SU-DHL-6 (cell line): ENCODE data around the gene C1orf50.
"Not testable (repeated sequence)": the region's sequence is repeated elsewhere in the genome, so short reads cannot be mapped to it uniquely, and the experiment has no call there.

Experiments
- H2AFZ ChIP-seq: fragments of 200-600 bp; sonication (generic); 2 replicates; pipeline ENCODE4 v1.6.1; 2014; ENCODE audit warnings: low read depth, mild to moderate bottlenecking, moderate library complexity, mixed read lengths, antibody characterized with exemption, low read length; ENCODE audit not compliant: severe bottlenecking
- H3F3A ChIP-seq: fragments of 200-600 bp; shearing (Covaris generic); 2 replicates; pipeline ENCODE4 v1.6.0; 2016; ENCODE audit warnings: antibody characterized with exemption, mild to moderate bottlenecking; ENCODE audit not compliant: insufficient read depth
- H3K27ac ChIP-seq: fragments of 200-600 bp; sonication (generic); 2 replicates; pipeline ENCODE4 v1.5.1; 2016; ENCODE audit warnings: low read depth, mild to moderate bottlenecking, low read length, moderate library complexity, mixed read lengths
- H3K27me3 ChIP-seq: fragments of 200-600 bp; sonication (generic), shearing (Covaris generic); 2 replicates; pipeline ENCODE4 v1.6.0; 2014; ENCODE audit warnings: mild to moderate bottlenecking, low read length
- H3K36me3 ChIP-seq: fragments of 200-600 bp; sonication (generic); 2 replicates; pipeline ENCODE4 v1.6.1; 2014; ENCODE audit warnings: mild to moderate bottlenecking, low read length, mixed read lengths
- H3K4me2 ChIP-seq: fragments of 300-600, 200-600 bp; shearing (Covaris generic), sonication (generic); 2 replicates; pipeline ENCODE4 v1.6.0; 2014; ENCODE audit warnings: low read length, low read depth, mild to moderate bottlenecking; ENCODE audit not compliant: poor library complexity, severe bottlenecking
- H3K4me3 ChIP-seq: fragments of 200-600 bp; sonication (generic); 2 replicates; pipeline ENCODE4 v1.5.1; 2014; ENCODE audit warnings: antibody characterized with exemption, low read length, mild to moderate bottlenecking, mixed read lengths; ENCODE audit not compliant: insufficient read depth, poor library complexity, severe bottlenecking
- H3K79me2 ChIP-seq: fragments of 200-600 bp; sonication (generic); 2 replicates; pipeline ENCODE4 v1.6.1; 2014; ENCODE audit warnings: mild to moderate bottlenecking, low read length, moderate library complexity; ENCODE audit not compliant: insufficient read depth
- H3K9ac ChIP-seq: fragments of 200-600 bp; sonication (generic); 2 replicates; pipeline ENCODE4 v1.7.0; 2014; ENCODE audit warnings: mild to moderate bottlenecking, low read length
- H3K9me2 ChIP-seq: fragments of 200-600 bp; sonication (generic); replicated peaks from 2 replicates; pipeline ENCODE4 v1.6.1; 2014; ENCODE audit warnings: low read length; ENCODE audit not compliant: insufficient read depth
- H3K9me3 ChIP-seq: fragments of 200-600 bp; sonication (generic); 2 replicates; pipeline ENCODE4 v1.6.1; 2014; ENCODE audit warnings: low read length, mixed read lengths; ENCODE audit not compliant: insufficient read depth
- H4K20me1 ChIP-seq: fragments of 200-600 bp; sonication (generic); 2 replicates; pipeline ENCODE4 v1.6.1; 2014; ENCODE audit warnings: low read depth, mild to moderate bottlenecking, antibody characterized with exemption, low read length, moderate library complexity, mixed read lengths
- EZH2phosphoT487 ChIP-seq: fragments of 200-600 bp; sonication (generic), shearing (Covaris generic); conservative IDR thresholded peaks from 2 replicates; pipeline ENCODE4 v1.6.1; 2018; ENCODE audit warnings: mild to moderate bottlenecking, antibody characterized with exemption, low read length, moderate library complexity, mixed read lengths
- TF ChIP-seq, protein P1 (sequence below): fragments of 200-600 bp; sonication (generic); IDR thresholded peaks from one replicate; pipeline ENCODE4 v1.5.1; 2017; ENCODE audit warnings: antibody characterized with exemption, mild to moderate bottlenecking, low read length, moderate library complexity; ENCODE audit not compliant: insufficient read depth, poor library complexity, severe bottlenecking

Gene C1orf50

DNA sequence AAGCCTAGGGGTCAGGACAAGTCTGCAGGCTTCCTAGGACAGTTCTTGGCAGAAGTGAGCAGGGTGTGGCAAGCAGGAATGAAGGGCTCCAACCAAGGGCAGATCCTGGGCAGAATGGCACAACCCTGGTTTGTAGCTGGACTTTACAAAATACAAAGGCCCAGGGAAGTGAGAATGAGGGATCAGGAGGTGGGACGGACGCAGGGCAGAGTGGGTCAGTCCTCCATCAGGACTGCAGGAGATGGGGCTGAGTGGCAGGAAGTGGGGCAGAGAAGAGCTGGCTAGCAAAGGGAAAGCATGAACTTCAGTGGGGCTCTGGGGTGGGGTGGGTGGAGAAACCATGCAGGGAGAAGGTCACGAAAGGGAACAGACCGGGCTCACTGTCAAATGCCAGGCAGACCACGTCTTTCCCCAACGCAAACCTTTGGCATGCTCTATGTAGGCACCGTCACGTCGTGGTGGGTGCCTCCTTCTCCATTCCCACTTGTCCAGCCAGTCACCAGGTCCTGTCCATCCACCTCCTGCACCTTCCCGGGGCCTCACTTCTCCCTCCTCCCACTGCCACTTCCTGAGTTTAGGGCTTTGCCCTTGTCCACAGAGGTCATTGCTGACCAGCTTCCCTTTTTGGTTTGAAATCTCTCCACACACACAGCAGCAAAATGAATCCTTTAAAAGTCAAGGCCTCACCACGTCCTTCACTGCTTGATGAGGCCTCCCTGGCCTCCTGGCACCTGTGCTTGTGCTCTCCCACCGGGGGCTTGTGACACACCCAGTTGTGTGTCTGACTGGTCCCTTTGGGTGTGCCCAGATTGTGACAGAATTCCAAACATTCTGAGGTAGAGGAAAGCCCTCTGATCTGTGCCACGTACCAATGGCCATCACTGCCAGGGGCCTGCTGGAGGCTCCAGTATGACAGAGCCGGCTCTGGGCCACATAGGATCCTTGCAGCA lies 18.3 kb upstream of the C1orf50 start:
- Histone ChIP-seq H3K4me3 (no peak overlapping the region), H3F3A (no peaks in the 10 kb centered on the region), H3K79me2 (no peaks in the 10 kb centered on the region), H2AFZ (no peak overlapping the region), H3K27ac (no peak overlapping the region), H4K20me1 (no peaks in the 10 kb centered on the region), H3K9me2 (no peaks in the 10 kb centered on the region), H3K36me3 (0 out of 2 replicates have a peak, but pooled peaks cover 7% of the 10 kb centered on the region), H3K9me3 (no peaks in the 10 kb centered on the region), H3K27me3 (no peaks in the 10 kb centered on the region), H3K4me2 (no peak overlapping the region), H3K9ac (no peak overlapping the region)
- TF ChIP-seq, protein P1, sequence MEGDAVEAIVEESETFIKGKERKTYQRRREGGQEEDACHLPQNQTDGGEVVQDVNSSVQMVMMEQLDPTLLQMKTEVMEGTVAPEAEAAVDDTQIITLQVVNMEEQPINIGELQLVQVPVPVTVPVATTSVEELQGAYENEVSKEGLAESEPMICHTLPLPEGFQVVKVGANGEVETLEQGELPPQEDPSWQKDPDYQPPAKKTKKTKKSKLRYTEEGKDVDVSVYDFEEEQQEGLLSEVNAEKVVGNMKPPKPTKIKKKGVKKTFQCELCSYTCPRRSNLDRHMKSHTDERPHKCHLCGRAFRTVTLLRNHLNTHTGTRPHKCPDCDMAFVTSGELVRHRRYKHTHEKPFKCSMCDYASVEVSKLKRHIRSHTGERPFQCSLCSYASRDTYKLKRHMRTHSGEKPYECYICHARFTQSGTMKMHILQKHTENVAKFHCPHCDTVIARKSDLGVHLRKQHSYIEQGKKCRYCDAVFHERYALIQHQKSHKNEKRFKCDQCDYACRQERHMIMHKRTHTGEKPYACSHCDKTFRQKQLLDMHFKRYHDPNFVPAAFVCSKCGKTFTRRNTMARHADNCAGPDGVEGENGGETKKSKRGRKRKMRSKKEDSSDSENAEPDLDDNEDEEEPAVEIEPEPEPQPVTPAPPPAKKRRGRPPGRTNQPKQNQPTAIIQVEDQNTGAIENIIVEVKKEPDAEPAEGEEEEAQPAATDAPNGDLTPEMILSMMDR = no peak
- no peak for TF ChIP-seq EZH2phosphoT487

DNA sequence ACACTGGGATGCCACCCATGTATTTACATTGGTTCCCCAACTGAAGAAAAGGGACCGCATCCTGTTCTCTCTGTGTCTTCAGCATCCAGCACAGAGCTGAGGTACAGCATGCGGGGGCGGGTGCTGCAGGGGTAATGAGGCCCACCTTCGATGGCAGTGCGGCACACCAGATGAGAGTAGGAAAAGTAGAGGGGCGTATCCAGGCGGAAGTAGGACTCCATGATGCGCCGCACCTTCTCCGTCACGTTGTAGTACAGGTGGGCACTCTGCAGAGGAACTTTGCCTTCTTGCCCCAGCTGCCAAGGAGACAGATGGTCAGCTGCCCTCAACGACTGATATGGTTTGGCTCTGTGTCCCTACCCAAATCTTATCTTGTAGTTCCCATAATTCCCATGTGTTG lies 17.0 kb upstream of the C1orf50 start:
- H3K4me3 ChIP-seq = no peak overlapping the region
- no peaks in the 10 kb centered on the region for H3K9me3 ChIP-seq
- H2AFZ ChIP-seq = no peak overlapping the region
- no peaks in the 10 kb centered on the region for H3K27me3 ChIP-seq
- no peaks in the 10 kb centered on the region for H3K9me2 ChIP-seq
- H3K9ac ChIP-seq = no peak overlapping the region
- no peaks in the 10 kb centered on the region for H4K20me1 ChIP-seq
- no peaks in the 10 kb centered on the region for H3F3A ChIP-seq
- TF ChIP-seq, protein P1 = no peak
- TF ChIP-seq EZH2phosphoT487 = no peak
- no peaks in the 10 kb centered on the region for H3K79me2 ChIP-seq
- 0 out of 2 replicates have a peak, but pooled peaks cover 7% of the 10 kb centered on the region for H3K36me3 ChIP-seq
- no peak overlapping the region for H3K27ac ChIP-seq
- no peak overlapping the region for H3K4me2 ChIP-seq

DNA sequence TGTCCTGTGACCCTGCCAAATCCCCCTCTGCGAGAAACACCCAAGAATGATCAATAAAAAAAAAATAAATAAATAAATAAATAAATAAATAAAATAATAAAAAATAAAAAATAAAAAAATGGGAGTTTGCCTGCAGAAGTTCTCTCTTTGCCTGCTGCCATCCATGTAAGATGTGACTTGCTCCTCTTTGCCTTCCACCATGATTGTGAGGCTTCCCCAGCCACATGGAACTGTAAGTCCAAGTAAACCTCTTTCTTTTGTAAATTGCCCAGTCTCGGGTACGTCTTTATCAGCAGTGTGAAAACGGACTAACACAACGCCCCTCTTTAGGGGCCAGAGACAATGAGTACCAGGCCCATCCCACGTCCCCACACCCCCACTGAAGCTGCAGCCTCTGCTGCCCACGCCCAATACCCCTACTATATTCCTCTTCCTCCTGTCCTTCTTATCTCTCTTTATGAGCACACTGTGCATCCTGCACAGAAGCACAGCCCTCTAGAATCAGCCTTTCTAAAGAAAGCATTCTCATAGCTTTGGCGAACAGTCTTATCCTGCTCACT lies 15.5 kb upstream of the C1orf50 start:
- H4K20me1 ChIP-seq, H3K36me3 ChIP-seq, H3K9me3 ChIP-seq, H3K27me3 ChIP-seq, H3K9ac ChIP-seq, H3K79me2 ChIP-seq, H3K9me2 ChIP-seq, H3K27ac ChIP-seq, H3K4me2 ChIP-seq, H3F3A ChIP-seq, H3K4me3 ChIP-seq, H2AFZ ChIP-seq: not testable (repeated sequence)

DNA sequence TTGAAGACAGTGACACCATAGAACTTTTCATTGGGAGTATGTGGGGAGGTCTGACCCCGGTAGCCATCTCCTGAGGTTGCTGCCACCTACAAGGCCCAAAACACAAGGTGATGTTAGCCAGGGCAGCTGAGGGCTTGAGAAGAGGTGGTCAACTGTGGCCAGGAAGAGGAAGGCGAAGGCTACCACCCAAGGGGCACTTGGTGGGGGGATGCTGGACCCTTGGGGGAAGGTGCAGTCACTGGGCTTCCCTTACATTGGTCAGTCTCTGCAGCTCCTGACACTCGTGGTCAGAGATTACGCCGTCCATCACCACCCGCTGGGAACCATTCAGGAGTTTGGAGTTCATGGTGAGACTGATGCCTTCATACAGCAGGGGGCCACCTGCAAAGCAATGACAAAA lies 14.8 kb upstream of the C1orf50 start:
- Histone ChIP-seq H4K20me1 (no peaks in the 10 kb centered on the region), H3K79me2 (no peaks in the 10 kb centered on the region), H3K27me3 (no peaks in the 10 kb centered on the region), H3K4me2 (no peak overlapping the region), H3F3A (no peaks in the 10 kb centered on the region), H3K9ac (no peak overlapping the region), H3K27ac (no peak overlapping the region), H3K36me3 (0 out of 2 replicates have a peak, but pooled peaks cover 7% of the 10 kb centered on the region), H3K4me3 (no peak overlapping the region), H2AFZ (no peak overlapping the region), H3K9me2 (no peaks in the 10 kb centered on the region), H3K9me3 (no peaks in the 10 kb centered on the region)
- TF ChIP-seq, protein P1 = no peak
- TF ChIP-seq EZH2phosphoT487 = no peak
